HEK293 (cell line): Measurements from ENCODE around the gene PTX4.

Experiments
- CTCF ChIP-seq: fragments of 450-650 bp; formaldehyde crosslinking; IDR thresholded peaks from 2 replicates; pipeline ENCODE4 v1.5.1; 2016; ENCODE audit warnings: missing biosample characterization, missing genetic modification characterization
- YY1 ChIP-seq: fragments of 450-650 bp; formaldehyde crosslinking; IDR thresholded peaks from 2 replicates; pipeline ENCODE4 v1.5.1; 2018; ENCODE audit warnings: missing biosample characterization, missing genetic modification characterization
- ZNF146 ChIP-seq: fragments of 450-650 bp; formaldehyde crosslinking; IDR thresholded peaks from 2 replicates; pipeline ENCODE4 v1.5.1; 2016; ENCODE audit warnings: missing biosample characterization, missing genetic modification characterization
- ZNF274 ChIP-seq, 2 experiments: fragments of 200-500 bp in 1 of 2; fragments of 450-650 bp in 1 of 2; sonication (Bioruptor generic) in 1 of 2; formaldehyde crosslinking in 1 of 2; IDR thresholded peaks; 2 replicates each; pipeline versions ENCODE4 v1.5.1 to v1.6.1; 2014 to 2016; ENCODE audit warnings: borderline replicate concordance in 1 of 2, inconsistent platforms in 1 of 2, low read length in 1 of 2, missing biosample characterization in 1 of 2, missing genetic modification characterization in 1 of 2
- ZNF335 ChIP-seq: fragments of 450-650 bp; formaldehyde crosslinking; conservative IDR thresholded peaks from 2 replicates; pipeline ENCODE4 v1.5.1; 2016; ENCODE audit warnings: missing biosample characterization, missing genetic modification characterization
- ZNF350 ChIP-seq: fragments of 450-650 bp; formaldehyde crosslinking; IDR thresholded peaks from 2 replicates; pipeline ENCODE4 v1.5.0; 2017; ENCODE audit warnings: missing biosample characterization, mild to moderate bottlenecking, missing genetic modification characterization
- ZNF639 ChIP-seq: fragments of 450-650 bp; formaldehyde crosslinking; IDR thresholded peaks from 2 replicates; pipeline ENCODE4 v1.5.1; 2016; ENCODE audit warnings: missing biosample characterization, missing genetic modification characterization
- ZNF747 ChIP-seq: fragments of 450-650 bp; formaldehyde crosslinking; IDR thresholded peaks from 2 replicates; pipeline ENCODE4 v1.5.1; 2016; ENCODE audit warnings: missing biosample characterization, missing genetic modification characterization
- ZSCAN30 ChIP-seq: fragments of 450-650 bp; IDR thresholded peaks from 2 replicates; pipeline ENCODE4 v1.5.1; 2018; ENCODE audit warnings: missing biosample characterization, mild to moderate bottlenecking, missing genetic modification characterization, moderate library complexity

GRCh38 chr16:1436731-1437355 is 51.9 kb downstream of the PTX4 start:
- no peak for TF ChIP-seq ZSCAN30 (tag by site-specific recombination)
- TF ChIP-seq ZNF350 (tag by site-specific recombination) = no peak
- no peak for TF ChIP-seq CTCF (tag by site-specific recombination)
- TF ChIP-seq YY1 (tag by site-specific recombination) = no peak
- TF ChIP-seq ZNF335 (tag by site-specific recombination) = no peak; the same call in 1 of the 2 replicates
- no peak for TF ChIP-seq ZNF146 (tag by site-specific recombination)
- TF ChIP-seq ZNF274 (IDR thresholded peaks at IDR 0.05; ENCODE audit: low read length) = no peak
- TF ChIP-seq ZNF274 (tag by site-specific recombination; IDR thresholded peaks at IDR 0.05; ENCODE audit: borderline replicate concordance) = no peak
- TF ChIP-seq ZNF639 (tag by site-specific recombination) = no peak
- TF ChIP-seq ZNF747 (tag by site-specific recombination) = no peak
